IPS DF 4.7 (cell line): Measurements from ENCODE around the gene TBC1D17.

ENCODE experiments used
- DNase-seq: peaks from one replicate; pipeline ENCODE4 v3.0.0-alpha.2; 2013; ENCODE audit warnings: low spot score; ENCODE audit errors: extremely low read depth

TBC1D17 gene

GRCh38 chr19:49877020-49877878 lies at the start of gene TBC1D17, which contains the start of gene AKT1S1:
Gene TBC1D17 (plus strand): TSS chr19:49877702. CDS start chr19:49877724, 22 bp downstream.
Gene AKT1S1 (minus strand): TSS chr19:49877355. CDS start chr19:49873295, 4,060 bp downstream.
- peak; percentile 100 for DNase-seq

GRCh38 chr19:49829200-49829599 lies 48.3 kb upstream of the TBC1D17 start:
- DNase-seq, result no peak

- DNase-seq, result no peak
Measured at GRCh38 chr19:49829721-49830120, 47.8 kb upstream of the TBC1D17 start.

GRCh38 chr19:49830766-49831165 lies 46.7 kb upstream of the TBC1D17 start:
- no peak for DNase-seq

- no peak for DNase-seq
Measured at GRCh38 chr19:49831592-49831991, 45.9 kb upstream of the TBC1D17 start.

- no peak for DNase-seq
Measured at GRCh38 chr19:49832556-49832955, 44.9 kb upstream of the TBC1D17 start.

GRCh38 chr19:49833599-49833998 lies 43.9 kb upstream of the TBC1D17 start:
- no peak for DNase-seq

GRCh38 chr19:49835562-49835961 lies 41.9 kb upstream of the TBC1D17 start:
- no peak for DNase-seq

GRCh38 chr19:49836176-49837008 lies 41.1 kb upstream of the TBC1D17 start:
- DNase-seq, result no peak

- no peak for DNase-seq
Measured at GRCh38 chr19:49837009-49837310, 40.5 kb upstream of the TBC1D17 start.

GRCh38 chr19:49837425-49837824 lies 40.1 kb upstream of the TBC1D17 start:
- DNase-seq, result no peak

- DNase-seq, result no peak
Measured at GRCh38 chr19:49838885-49839588, 38.5 kb upstream of the TBC1D17 start.

GRCh38 chr19:49839713-49840112 lies 37.8 kb upstream of the TBC1D17 start:
- no peak for DNase-seq

- DNase-seq, result no peak
Measured at GRCh38 chr19:49840321-49840720, 37.2 kb upstream of the TBC1D17 start.

GRCh38 chr19:49840736-49841249 lies 36.7 kb upstream of the TBC1D17 start:
- no peak for DNase-seq

GRCh38 chr19:49843265-49843664 lies 34.2 kb upstream of the TBC1D17 start:
- DNase-seq, result no peak

- DNase-seq, result no peak
Measured at GRCh38 chr19:49844138-49845095, 33.1 kb upstream of the TBC1D17 start.

GRCh38 chr19:49845414-49845813 lies 32.1 kb upstream of the TBC1D17 start:
- DNase-seq, result no peak

GRCh38 chr19:49846408-49846807 lies 31.1 kb upstream of the TBC1D17 start:
- no peak for DNase-seq
